Urinary bladder (tissue), 4 donors: ENCODE results near the gene KRT84. TPM values are rescaled to one million over a fixed set of nuclear protein-coding genes. Genes with fewer than 3 reads are reported as not detected.

ENCODE experiments used
- DNase-seq: peaks from one replicate; pipeline ENCODE4 v3.0.0-alpha.2; 2015; ENCODE audit errors: extremely low spot score
- H3K27ac ChIP-seq: one replicate; pipeline ENCODE4 v1.5.1; 2013; ENCODE audit warnings: low read depth, mild to moderate bottlenecking, moderate library complexity
- H3K36me3 ChIP-seq: one replicate; pipeline ENCODE4 v1.6.1; 2013; ENCODE audit warnings: mild to moderate bottlenecking, moderate library complexity; ENCODE audit not compliant: insufficient read depth
- H3K4me1 ChIP-seq: one replicate; pipeline ENCODE4 v1.6.1; 2013; ENCODE audit warnings: mild to moderate bottlenecking, moderate library complexity; ENCODE audit not compliant: insufficient read depth
- H3K4me3 ChIP-seq: one replicate; pipeline ENCODE4 v1.5.1; 2013; ENCODE audit warnings: low read depth, low read length
- WGBS: extraction: QIAGEN DNeasy Blood & Tissue Kit; methylation state at CpG from one replicate; pipeline ENCODE4 v1.1.7; 2013; 5-methylcytosine and 5-hydroxymethylcytosine counted together
- polyA plus RNA-seq: library from polyadenylated mRNA; stranded (reverse); fragments of 200-250 nt; gene quantifications from one replicate; pipeline ENCODE4 v1.2.3, GENCODE V29; 2013
- total RNA-seq: library from RNA; depleted of rRNA; stranded (reverse); fragments of >200 nt; gene quantifications from one replicate; pipeline ENCODE4 v1.2.3, GENCODE V29; 2014
- donor health status: healthy with polysubstance abuse.
- donor health status: healthy.

KRT84 gene
- total and polyA plus RNA-seq, 2 donors, result not detected

- WGBS, result 92% methylated on average over 20 of the region's 20 CpGs
- H3K36me3 ChIP-seq, result no peaks in the 10 kb centered on the region
- H3K4me1 ChIP-seq, result no peaks in the 10 kb centered on the region
- H3K4me3 ChIP-seq, result no peak overlapping the region
- H3K27ac ChIP-seq, result no peak overlapping the region
- no peak for DNase-seq
Observed at GRCh38 chr12:52356762-52357580, 28.5 kb downstream of the KRT84 start.

GRCh38 chr12:52356031-52356761, 29.3 kb downstream of the KRT84 start:
- Histone ChIP-seq H3K27ac (no peak overlapping the region), H3K36me3 (no peaks in the 10 kb centered on the region), H3K4me3 (no peak overlapping the region), H3K4me1 (no peaks in the 10 kb centered on the region)
- DNase-seq, result no peak
- WGBS, result 94% methylated on average over 56 of the region's 56 CpGs

GRCh38 chr12:52355176-52355575, 30.3 kb downstream of the KRT84 start:
- DNase-seq, result no peak
- 93% methylated on average over 8 of the region's 8 CpGs for WGBS
- no peaks in the 10 kb centered on the region for H3K4me1 ChIP-seq
- H3K4me3 ChIP-seq, result no peak overlapping the region
- no peaks in the 10 kb centered on the region for H3K36me3 ChIP-seq
- H3K27ac ChIP-seq, result no peak overlapping the region

GRCh38 chr12:52354200-52354599, 31.3 kb downstream of the KRT84 start:
- WGBS, result 40% methylated on average over 5 of the region's 5 CpGs
- Histone ChIP-seq H3K4me1 (no peaks in the 10 kb centered on the region), H3K27ac (no peak overlapping the region), H3K36me3 (no peaks in the 10 kb centered on the region), H3K4me3 (no peak overlapping the region)
- no peak for DNase-seq

- H3K36me3 ChIP-seq, result no peaks in the 10 kb centered on the region
- no peak overlapping the region for H3K4me3 ChIP-seq
- 68% methylated on average over 3 of the region's 3 CpGs for WGBS
- no peak overlapping the region for H3K27ac ChIP-seq
- no peak for DNase-seq
- H3K4me1 ChIP-seq, result no peaks in the 10 kb centered on the region
Observed at GRCh38 chr12:52353766-52354165, 31.7 kb downstream of the KRT84 start.

- no peaks in the 10 kb centered on the region for H3K36me3 ChIP-seq
- DNase-seq, result no peak
- no peak overlapping the region for H3K27ac ChIP-seq
- no peaks in the 10 kb centered on the region for H3K4me1 ChIP-seq
- H3K4me3 ChIP-seq, result no peak overlapping the region
- WGBS, result 84% methylated on average over 2 of the region's 2 CpGs
Observed at GRCh38 chr12:52352951-52353350, 32.5 kb downstream of the KRT84 start.

GRCh38 chr12:52351196-52352059, 34.0 kb downstream of the KRT84 start:
- no peak overlapping the region for H3K4me3 ChIP-seq
- no peak for DNase-seq
- no peaks in the 10 kb centered on the region for H3K36me3 ChIP-seq
- no peak overlapping the region for H3K27ac ChIP-seq
- no peaks in the 10 kb centered on the region for H3K4me1 ChIP-seq
- WGBS, result 56% methylated on average over 9 of the region's 9 CpGs

GRCh38 chr12:52350786-52351185, 34.7 kb downstream of the KRT84 start:
- no peak for DNase-seq
- H3K36me3 ChIP-seq, result no peaks in the 10 kb centered on the region
- no peak overlapping the region for H3K4me3 ChIP-seq
- H3K27ac ChIP-seq, result no peak overlapping the region
- no peaks in the 10 kb centered on the region for H3K4me1 ChIP-seq
- 95% methylated on average over 5 of the region's 5 CpGs for WGBS

- 94% methylated on average over 8 of the region's 8 CpGs for whole genome bisulfite sequencing
- Histone ChIP-seq H3K4me1 (no peaks in the 10 kb centered on the region), H3K4me3 (no peak overlapping the region), H3K27ac (no peak overlapping the region), H3K36me3 (no peaks in the 10 kb centered on the region)
- no peak for DNase-seq
Observed at GRCh38 chr12:52350021-52350620, 35.3 kb downstream of the KRT84 start.

GRCh38 chr12:52349196-52349595, 36.3 kb downstream of the KRT84 start:
- 62% methylated on average over 6 of the region's 6 CpGs for WGBS
- no peak overlapping the region for H3K4me3 ChIP-seq
- H3K27ac ChIP-seq, result no peak overlapping the region
- H3K36me3 ChIP-seq, result no peaks in the 10 kb centered on the region
- no peaks in the 10 kb centered on the region for H3K4me1 ChIP-seq
- DNase-seq, result no peak

- WGBS, result 73% methylated on average over 16 of the region's 16 CpGs
- DNase-seq, result no peak
- Histone ChIP-seq H3K4me1 (no peaks in the 10 kb centered on the region), H3K4me3 (no peak overlapping the region), H3K27ac (no peak overlapping the region), H3K36me3 (no peaks in the 10 kb centered on the region)
Observed at GRCh38 chr12:52347551-52348510, 37.6 kb downstream of the KRT84 start.

- Histone ChIP-seq H3K36me3 (no peaks in the 10 kb centered on the region), H3K4me1 (no peaks in the 10 kb centered on the region), H3K27ac (no peak overlapping the region), H3K4me3 (no peak overlapping the region)
- 85% methylated on average over 9 of the region's 9 CpGs for WGBS
- DNase-seq, result no peak
Observed at GRCh38 chr12:52347016-52347415, 38.4 kb downstream of the KRT84 start.
